ENCODE data around the gene FAM174B.

GRCh38 chr15:92652576-92652966 is 3.0 kb downstream of the FAM174B start:
- TF ChIP-seq CTCF (IDR thresholded peaks at IDR 0.05) (no peak), POLR2A (IDR thresholded peaks at IDR 0.05) (no peak)

Measured in heart left ventricle (tissue), 13 donors.